ENCODE results near the gene PABPN1. TPM values are rescaled to one million over a fixed set of nuclear protein-coding genes. Genes with fewer than 3 reads are reported as not detected.

PABPN1 gene
- total and polyA plus RNA-seq, 2 of the 13 experiments (the other 11 are each of a cell fraction or from before 2014, with no cell fraction given), result 233 to 524 TPM

DNA sequence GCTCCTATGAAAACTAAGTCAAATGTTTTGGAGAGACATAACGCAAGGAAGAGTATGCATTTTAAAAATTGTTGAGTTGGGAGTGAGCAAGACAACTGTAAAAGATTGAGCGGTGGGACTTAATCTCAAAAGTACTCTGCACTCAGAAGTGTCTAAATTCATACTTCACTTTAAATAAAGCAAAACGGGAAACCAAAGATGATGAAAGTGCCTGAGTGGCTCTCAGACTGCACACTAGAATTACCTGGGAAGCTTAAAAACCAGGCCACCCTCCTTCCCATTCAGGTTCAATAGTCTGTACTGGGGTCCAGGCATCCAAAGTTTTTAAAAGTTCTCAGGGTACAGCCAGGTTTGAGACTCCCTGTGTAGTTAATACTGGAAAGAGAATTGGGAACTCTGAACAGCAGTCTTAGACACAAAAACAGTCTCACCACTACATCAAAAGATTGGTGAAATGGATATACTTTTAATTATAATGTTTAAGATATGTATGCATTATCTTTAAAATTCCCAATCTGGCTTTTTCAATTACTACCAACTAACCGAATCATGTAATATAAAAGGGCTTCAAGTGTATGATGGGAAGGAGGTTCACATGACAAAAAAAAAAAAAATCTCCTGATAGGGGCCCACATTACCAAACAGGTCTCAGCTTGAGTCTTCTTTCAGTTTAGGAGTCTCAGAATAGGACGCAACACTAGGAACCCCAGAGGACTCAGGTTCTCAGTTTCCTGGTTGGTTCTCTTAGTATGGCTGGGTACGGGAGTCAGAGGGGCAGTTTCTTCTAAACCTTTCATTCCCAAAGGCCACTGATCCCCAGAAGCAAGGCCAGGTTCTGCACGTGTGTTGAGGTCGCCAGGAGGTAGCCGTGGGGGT, 36.4 kb upstream of the PABPN1 start (continued):
- TF ChIP-seq AHR (CRISPR knock-in tag; IDR thresholded peaks at IDR 0.05) (no peak), CENPX (CRISPR knock-in tag; IDR thresholded peaks at IDR 0.05) (no peak), ZNF326 (CRISPR knock-in tag; IDR thresholded peaks at IDR 0.05; ENCODE audit: borderline replicate concordance) (no peak), CREM (IDR thresholded peaks at IDR 0.05) (0 out of 2 replicates have a peak, but pooled peaks have one; percentile 26), CREM (CRISPR knock-in tag; IDR thresholded peaks at IDR 0.05) (no peak), TBP (CRISPR knock-in tag; IDR thresholded peaks at IDR 0.05) (no peak), ZNF552 (CRISPR knock-in tag; IDR thresholded peaks at IDR 0.05; ENCODE audit: borderline replicate concordance) (no peak), GLI4 (CRISPR knock-in tag; IDR thresholded peaks at IDR 0.05; ENCODE audit: borderline replicate concordance) (no peak), HOXA9 (CRISPR knock-in tag; IDR thresholded peaks at IDR 0.05; ENCODE audit: borderline replicate concordance) (no peak), GATAD1 (CRISPR knock-in tag; IDR thresholded peaks at IDR 0.05) (no peak), ZNF205 (CRISPR knock-in tag; IDR thresholded peaks at IDR 0.05) (no peak), SRY (CRISPR knock-in tag; IDR thresholded peaks at IDR 0.05) (no peak), THAP11 (CRISPR knock-in tag; IDR thresholded peaks at IDR 0.05) (no peak), AHDC1 (CRISPR knock-in tag; IDR thresholded peaks at IDR 0.05; ENCODE audit: borderline replicate concordance) (no peak), GABPA (IDR thresholded peaks at IDR 0.05; ENCODE audit: low read depth, low read length) (no peak), GABPA (CRISPR knock-in tag; IDR thresholded peaks at IDR 0.05; ENCODE audit: low read depth) (peak; percentile 26; the same call in 1 of the 2 replicates), TEAD3 (CRISPR knock-in tag; optimal IDR thresholded peaks at IDR 0.05; ENCODE audit: borderline replicate concordance) (peak; percentile 35), ARID2 (CRISPR knock-in tag; IDR thresholded peaks at IDR 0.05; ENCODE audit: borderline replicate concordance) (0 out of 2 replicates have a peak, but pooled peaks have one; percentile 32), HOXD1 (CRISPR knock-in tag; IDR thresholded peaks at IDR 0.05) (no peak), ZNF207 (IDR thresholded peaks at IDR 0.05; ENCODE audit: borderline replicate concordance) (no peak), PTBP1 (IDR thresholded peaks at IDR 0.05; ENCODE audit: low read depth, low read length, poor library complexity, severe bottlenecking) (no peak), HNRNPH1 (optimal IDR thresholded peaks at IDR 0.05; ENCODE audit: low read depth, low read length) (peak; percentile 49), ZNF383 (CRISPR knock-in tag; IDR thresholded peaks at IDR 0.05; ENCODE audit: borderline replicate concordance) (0 out of 2 replicates have a peak, but pooled peaks have one; percentile 82), ZNF446 (CRISPR knock-in tag; IDR thresholded peaks at IDR 0.05) (no peak), ZNF589 (CRISPR knock-in tag; conservative IDR thresholded peaks at IDR 0.05) (no peak)
